ENCODE measurements around the gene TASP1.

TASP1 gene

GRCh38 chr20:13422637-13423036 is 216.1 kb downstream of the TASP1 start:
- TF ChIP-seq CTCF (IDR thresholded peaks at IDR 0.05; ENCODE audit: insufficient read depth, low read length, poor library complexity, severe bottlenecking): no peak
- H3K4me3 ChIP-seq (replicated peaks; ENCODE audit: low read depth, low read length): no peak overlapping the region
- DNase-seq (ENCODE audit: extremely low read depth, insufficient read length): no peak
- no peaks in the 10 kb centered on the region for H3K27me3 ChIP-seq (replicated peaks; ENCODE audit: control insufficient read depth, insufficient read depth, low read length)
- no peaks in the 10 kb centered on the region for H3K36me3 ChIP-seq (ENCODE audit: control insufficient read depth, insufficient read depth, low read length)

GRCh38 chr20:13420625-13421024 is 218.1 kb downstream of the TASP1 start:
- H3K27me3 ChIP-seq (replicated peaks; ENCODE audit: control insufficient read depth, insufficient read depth, low read length): no peaks in the 10 kb centered on the region
- no peak for DNase-seq (ENCODE audit: extremely low read depth, insufficient read length)
- no peak overlapping the region for H3K4me3 ChIP-seq (replicated peaks; ENCODE audit: low read depth, low read length)
- peaks cover 3% of the 10 kb centered on the region for H3K36me3 ChIP-seq (ENCODE audit: control insufficient read depth, insufficient read depth, low read length)
- no peak for TF ChIP-seq CTCF (IDR thresholded peaks at IDR 0.05; ENCODE audit: insufficient read depth, low read length, poor library complexity, severe bottlenecking)

- TF ChIP-seq CTCF (IDR thresholded peaks at IDR 0.05; ENCODE audit: insufficient read depth, low read length, poor library complexity, severe bottlenecking): no peak
- no peak for DNase-seq (ENCODE audit: extremely low read depth, insufficient read length)
- H3K36me3 ChIP-seq (ENCODE audit: control insufficient read depth, insufficient read depth, low read length): peaks cover 3% of the 10 kb centered on the region
- no peaks in the 10 kb centered on the region for H3K27me3 ChIP-seq (replicated peaks; ENCODE audit: control insufficient read depth, insufficient read depth, low read length)
- H3K4me3 ChIP-seq (replicated peaks; ENCODE audit: low read depth, low read length): no peak overlapping the region
Observed at GRCh38 chr20:13419477-13419876, 219.3 kb downstream of the TASP1 start.

GRCh38 chr20:13418263-13419229 is 220.2 kb downstream of the TASP1 start:
- H3K36me3 ChIP-seq (ENCODE audit: control insufficient read depth, insufficient read depth, low read length): peaks cover 3% of the 10 kb centered on the region
- no peaks in the 10 kb centered on the region for H3K27me3 ChIP-seq (replicated peaks; ENCODE audit: control insufficient read depth, insufficient read depth, low read length)
- DNase-seq (ENCODE audit: extremely low read depth, insufficient read length): no peak
- TF ChIP-seq CTCF (IDR thresholded peaks at IDR 0.05; ENCODE audit: insufficient read depth, low read length, poor library complexity, severe bottlenecking): no peak
- no peak overlapping the region for H3K4me3 ChIP-seq (replicated peaks; ENCODE audit: low read depth, low read length)

- no peak for DNase-seq (ENCODE audit: extremely low read depth, insufficient read length)
- H3K27me3 ChIP-seq (replicated peaks; ENCODE audit: control insufficient read depth, insufficient read depth, low read length): no peaks in the 10 kb centered on the region
- H3K36me3 ChIP-seq (ENCODE audit: control insufficient read depth, insufficient read depth, low read length): peaks cover 3% of the 10 kb centered on the region
- TF ChIP-seq CTCF (IDR thresholded peaks at IDR 0.05; ENCODE audit: insufficient read depth, low read length, poor library complexity, severe bottlenecking): no peak
- H3K4me3 ChIP-seq (replicated peaks; ENCODE audit: low read depth, low read length): no peak overlapping the region
Observed at GRCh38 chr20:13416531-13416930, 222.2 kb downstream of the TASP1 start.

All from GM06990 (cell line).